Gastrocnemius medialis (tissue), 4 donors: ENCODE data around the gene COL4A6.

Source experiments
- POLR2A ChIP-seq, 2 donors: fragments of 450-650 bp; IDR thresholded peaks; one replicate each; pipeline ENCODE4 v1.6.1; 2017; ENCODE audit warnings: antibody characterized with exemption in 2 of 2, mild to moderate bottlenecking in 2 of 2, moderate library complexity in 2 of 2
- TF ChIP-seq, protein P1 (sequence below), 5 experiments: fragments of 450-650 bp in 3 of 5; fragments of 200-600 bp in 2 of 5; sonication (generic) in 2 of 5; IDR thresholded peaks in 4 of 5; conservative IDR thresholded peaks in 1 of 5; 1 replicate in 4 of 5; 2 replicates in 1 of 5; pipeline ENCODE4 v1.5.1; 2016 to 2019; ENCODE audit warnings: antibody characterized with exemption in 5 of 5, mild to moderate bottlenecking in 3 of 5, moderate library complexity in 3 of 5

DNA sequence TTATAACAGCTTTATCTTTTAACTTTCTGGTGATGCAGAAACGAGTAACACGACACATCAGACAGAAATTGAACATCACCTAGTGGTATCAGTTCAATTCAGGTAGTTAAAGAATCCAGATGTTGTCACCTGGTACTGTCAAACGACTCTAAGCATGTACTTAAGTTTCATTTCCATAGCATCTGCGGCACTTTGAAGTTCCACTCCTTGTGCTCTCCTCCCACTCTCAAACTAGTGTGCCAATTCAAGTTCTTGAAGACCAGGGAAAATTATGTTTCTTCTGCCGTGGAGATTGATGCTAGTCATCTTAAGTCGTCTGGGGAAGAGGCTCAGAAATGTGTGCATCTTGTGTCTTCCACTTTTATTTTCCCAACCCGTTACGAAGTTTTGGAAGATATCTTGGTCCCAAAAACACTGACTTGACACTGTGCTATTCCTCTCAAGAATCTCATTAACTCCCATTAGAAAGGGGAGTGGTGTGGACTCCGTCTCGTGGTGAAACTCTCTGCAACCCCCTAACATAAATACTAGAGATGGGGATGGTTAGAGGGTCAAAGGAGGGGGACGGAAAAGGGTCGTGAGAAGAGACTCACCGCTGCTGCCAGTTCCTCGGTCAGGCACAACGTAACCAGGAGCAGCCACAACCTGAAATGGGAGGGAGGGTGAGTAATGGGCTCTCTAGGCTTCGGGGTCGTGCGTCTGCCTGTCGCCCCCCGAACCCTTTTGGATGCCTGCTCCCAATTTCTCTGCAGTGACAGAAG, 693 bp downstream of the COL4A6 start:
- TF ChIP-seq, protein P1, sequence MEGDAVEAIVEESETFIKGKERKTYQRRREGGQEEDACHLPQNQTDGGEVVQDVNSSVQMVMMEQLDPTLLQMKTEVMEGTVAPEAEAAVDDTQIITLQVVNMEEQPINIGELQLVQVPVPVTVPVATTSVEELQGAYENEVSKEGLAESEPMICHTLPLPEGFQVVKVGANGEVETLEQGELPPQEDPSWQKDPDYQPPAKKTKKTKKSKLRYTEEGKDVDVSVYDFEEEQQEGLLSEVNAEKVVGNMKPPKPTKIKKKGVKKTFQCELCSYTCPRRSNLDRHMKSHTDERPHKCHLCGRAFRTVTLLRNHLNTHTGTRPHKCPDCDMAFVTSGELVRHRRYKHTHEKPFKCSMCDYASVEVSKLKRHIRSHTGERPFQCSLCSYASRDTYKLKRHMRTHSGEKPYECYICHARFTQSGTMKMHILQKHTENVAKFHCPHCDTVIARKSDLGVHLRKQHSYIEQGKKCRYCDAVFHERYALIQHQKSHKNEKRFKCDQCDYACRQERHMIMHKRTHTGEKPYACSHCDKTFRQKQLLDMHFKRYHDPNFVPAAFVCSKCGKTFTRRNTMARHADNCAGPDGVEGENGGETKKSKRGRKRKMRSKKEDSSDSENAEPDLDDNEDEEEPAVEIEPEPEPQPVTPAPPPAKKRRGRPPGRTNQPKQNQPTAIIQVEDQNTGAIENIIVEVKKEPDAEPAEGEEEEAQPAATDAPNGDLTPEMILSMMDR (IDR thresholded peaks at IDR 0.05 in 4 of 5, conservative IDR thresholded peaks at IDR 0.05 in 1 of 5) = no peak
- no peak for TF ChIP-seq POLR2A (IDR thresholded peaks at IDR 0.05)
